CD4-positive, alpha-beta T cell treated with Interleukin-15 for 1 hour (primary cell): Measurements from ENCODE around the gene ACKR1.

ENCODE experiments used
- DNase-seq: peaks from one replicate; pipeline ENCODE4 v3.0.0-alpha.2; 2020

Gene ACKR1

GRCh38 chr1:159204161-159205141 lies at the start of gene ACKR1:
ACKR1 (plus strand) TSS chr1:159204875; CDS start chr1:159204960, 85 bp downstream.
- DNase-seq, result no peak

- peak; percentile 63 for DNase-seq
Observed at GRCh38 chr1:159161001-159161718, 43.5 kb upstream of the ACKR1 start.

- no peak for DNase-seq
Observed at GRCh38 chr1:159161719-159162026, 43.0 kb upstream of the ACKR1 start.

- DNase-seq, result no peak
Observed at GRCh38 chr1:159162516-159163265, 42.0 kb upstream of the ACKR1 start.

GRCh38 chr1:159163614-159164228 lies 41.0 kb upstream of the ACKR1 start:
- no peak for DNase-seq

GRCh38 chr1:159168043-159168442 lies 36.6 kb upstream of the ACKR1 start:
- DNase-seq, result no peak

- no peak for DNase-seq
Observed at GRCh38 chr1:159170639-159171038, 34.0 kb upstream of the ACKR1 start.

- no peak for DNase-seq
Observed at GRCh38 chr1:159171254-159171687, 33.4 kb upstream of the ACKR1 start, which contains the start of gene CADM3. CADM3 (plus strand) TSS chr1:159171615; CDS start chr1:159171766, 151 bp downstream.

GRCh38 chr1:159171688-159172501 lies 32.8 kb upstream of the ACKR1 start:
- DNase-seq, result no peak

- DNase-seq, result no peak
Observed at GRCh38 chr1:159172614-159173291, 31.9 kb upstream of the ACKR1 start.

GRCh38 chr1:159173320-159173719 lies 31.4 kb upstream of the ACKR1 start:
- no peak for DNase-seq

- DNase-seq, result no peak
Observed at GRCh38 chr1:159175571-159175970, 29.1 kb upstream of the ACKR1 start.

- no peak for DNase-seq
Observed at GRCh38 chr1:159177272-159177907, 27.3 kb upstream of the ACKR1 start.

- DNase-seq, result no peak
Observed at GRCh38 chr1:159179906-159180305, 24.8 kb upstream of the ACKR1 start.

GRCh38 chr1:159180516-159180915 lies 24.2 kb upstream of the ACKR1 start:
- no peak for DNase-seq

- no peak for DNase-seq
Observed at GRCh38 chr1:159181328-159182024, 23.2 kb upstream of the ACKR1 start.

- no peak for DNase-seq
Observed at GRCh38 chr1:159184201-159184600, 20.5 kb upstream of the ACKR1 start.

- DNase-seq, result no peak
Observed at GRCh38 chr1:159185121-159185520, 19.6 kb upstream of the ACKR1 start.

- no peak for DNase-seq
Observed at GRCh38 chr1:159187033-159187432, 17.6 kb upstream of the ACKR1 start.
